Measurements from ENCODE around the gene ABI2. TPM values are rescaled to one million over a fixed set of nuclear protein-coding genes. Genes with fewer than 3 reads are reported as not detected.
"Not testable (repeated sequence)": the region's sequence is repeated elsewhere in the genome, so short reads cannot be mapped to it uniquely, and the experiment has no call there.

The ABI2 gene
- total RNA-seq, 3 donors from 2014 or later: 10.5 to 64.5 (median 17.1) TPM

DNA sequence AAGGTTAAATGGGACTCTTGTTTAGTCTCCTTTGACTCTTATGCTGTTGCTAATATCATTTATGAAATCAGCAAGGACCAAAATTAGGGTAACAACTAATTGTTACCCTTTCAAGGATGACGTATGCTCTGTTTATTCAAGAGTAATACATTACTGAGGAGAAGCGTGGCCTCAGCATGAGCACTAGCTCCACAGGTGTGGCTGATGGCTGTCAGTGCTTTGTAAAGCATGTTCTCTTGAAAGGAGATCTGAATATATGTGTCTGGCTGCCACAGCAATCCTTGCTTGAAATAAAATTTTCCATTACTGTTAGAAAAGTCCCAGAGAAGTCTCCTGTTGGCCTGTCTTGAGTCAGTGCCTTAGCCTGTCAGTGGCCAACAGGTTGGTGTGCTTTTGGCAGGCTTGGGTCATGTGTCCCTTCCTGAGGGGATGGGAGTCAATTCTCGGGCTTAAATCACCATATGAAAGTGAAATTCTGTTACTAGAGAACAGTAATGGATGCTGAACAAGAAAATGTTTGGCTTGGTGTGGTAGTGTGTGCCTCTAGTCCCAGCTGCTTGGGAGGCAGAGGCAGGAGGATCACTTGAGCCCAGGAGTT, 32.7 kb downstream of the ABI2 start:
- TF ChIP-seq, protein P1, sequence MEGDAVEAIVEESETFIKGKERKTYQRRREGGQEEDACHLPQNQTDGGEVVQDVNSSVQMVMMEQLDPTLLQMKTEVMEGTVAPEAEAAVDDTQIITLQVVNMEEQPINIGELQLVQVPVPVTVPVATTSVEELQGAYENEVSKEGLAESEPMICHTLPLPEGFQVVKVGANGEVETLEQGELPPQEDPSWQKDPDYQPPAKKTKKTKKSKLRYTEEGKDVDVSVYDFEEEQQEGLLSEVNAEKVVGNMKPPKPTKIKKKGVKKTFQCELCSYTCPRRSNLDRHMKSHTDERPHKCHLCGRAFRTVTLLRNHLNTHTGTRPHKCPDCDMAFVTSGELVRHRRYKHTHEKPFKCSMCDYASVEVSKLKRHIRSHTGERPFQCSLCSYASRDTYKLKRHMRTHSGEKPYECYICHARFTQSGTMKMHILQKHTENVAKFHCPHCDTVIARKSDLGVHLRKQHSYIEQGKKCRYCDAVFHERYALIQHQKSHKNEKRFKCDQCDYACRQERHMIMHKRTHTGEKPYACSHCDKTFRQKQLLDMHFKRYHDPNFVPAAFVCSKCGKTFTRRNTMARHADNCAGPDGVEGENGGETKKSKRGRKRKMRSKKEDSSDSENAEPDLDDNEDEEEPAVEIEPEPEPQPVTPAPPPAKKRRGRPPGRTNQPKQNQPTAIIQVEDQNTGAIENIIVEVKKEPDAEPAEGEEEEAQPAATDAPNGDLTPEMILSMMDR (IDR thresholded peaks at IDR 0.05): no peak
- Histone ChIP-seq H3K36me3 (ENCODE audit: low read depth) (no peaks in the 10 kb centered on the region), H3K4me3 (no peak overlapping the region), H3K9me3 (no peaks in the 10 kb centered on the region), H3K4me1 (ENCODE audit: low read depth) (no peaks in the 10 kb centered on the region)
- DNase-seq: no peak
- no peak for ATAC-seq
- intact Hi-C loops (cut with DNase I, micrococcal nuclease): no loop called here

DNA sequence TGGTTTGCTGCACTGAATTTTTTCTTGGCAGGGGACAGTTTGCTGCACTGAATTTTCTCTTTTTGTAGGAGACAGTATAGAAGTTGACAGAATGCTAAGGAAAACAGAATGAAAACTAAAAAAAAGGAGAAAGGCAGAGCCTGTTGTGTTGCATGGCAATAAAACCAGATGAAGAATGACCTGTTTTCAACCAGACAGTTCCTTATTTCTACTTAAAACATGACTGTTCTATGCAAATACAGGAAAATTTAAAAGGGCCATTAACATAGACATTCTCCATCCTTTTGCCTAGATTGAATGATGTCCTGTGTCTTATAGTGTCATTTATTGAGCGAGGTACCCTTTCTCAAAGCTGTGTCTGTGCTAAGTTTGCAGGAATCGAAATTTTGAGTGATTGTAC, 33.3 kb downstream of the ABI2 start:
- Histone ChIP-seq H3K4me1 (ENCODE audit: low read depth) (no peaks in the 10 kb centered on the region), H3K4me3 (no peak overlapping the region), H3K36me3 (ENCODE audit: low read depth) (no peaks in the 10 kb centered on the region), H3K9me3 (no peaks in the 10 kb centered on the region)
- TF ChIP-seq, protein P1 (IDR thresholded peaks at IDR 0.05): no peak
- intact Hi-C loops (cut with DNase I, micrococcal nuclease): no loop called here
- ATAC-seq: no peak
- DNase-seq: no peak

DNA sequence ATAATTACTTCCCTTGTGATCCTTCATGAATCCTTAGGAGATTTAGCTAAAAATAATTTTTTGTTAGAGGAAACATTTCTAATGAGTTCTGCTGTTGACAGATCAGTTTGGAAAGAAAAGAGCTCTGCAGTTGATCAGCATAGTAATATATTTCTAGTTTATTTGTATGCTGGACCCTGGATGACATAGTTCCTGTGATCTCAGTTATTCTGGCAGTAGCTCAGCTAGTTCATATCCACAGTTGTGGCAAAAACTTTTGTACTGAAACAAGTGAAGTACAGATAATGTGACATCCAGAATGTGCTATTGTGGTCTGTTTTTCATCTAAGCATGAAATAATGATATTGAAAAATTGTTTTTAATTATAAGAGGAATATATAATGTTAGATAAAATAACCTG, 33.7 kb downstream of the ABI2 start:
- no peak for DNase-seq

GRCh38 chr2:203366639-203367466, 38.7 kb downstream of the ABI2 start:
- no peaks in the 10 kb centered on the region for H3K4me1 ChIP-seq (ENCODE audit: low read depth)
- TF ChIP-seq, protein P1 (IDR thresholded peaks at IDR 0.05): no peak
- intact Hi-C loops (cut with DNase I, micrococcal nuclease): no loop called here
- H3K9me3 ChIP-seq: no peaks in the 10 kb centered on the region
- no peak overlapping the region for H3K4me3 ChIP-seq
- ATAC-seq: no peak
- no peak for DNase-seq
- H3K36me3 ChIP-seq (ENCODE audit: low read depth): no peaks in the 10 kb centered on the region

More for the DNA sequence above, 33.7 kb downstream of the ABI2 start:
- intact Hi-C loops (cut with DNase I, micrococcal nuclease): no loop called here
- TF ChIP-seq, protein P1 (IDR thresholded peaks at IDR 0.05): no peak
- Histone ChIP-seq H3K4me1 (ENCODE audit: low read depth) (no peaks in the 10 kb centered on the region), H3K36me3 (ENCODE audit: low read depth) (no peaks in the 10 kb centered on the region), H3K4me3 (no peak overlapping the region), H3K9me3 (no peaks in the 10 kb centered on the region)
- ATAC-seq: no peak

DNA sequence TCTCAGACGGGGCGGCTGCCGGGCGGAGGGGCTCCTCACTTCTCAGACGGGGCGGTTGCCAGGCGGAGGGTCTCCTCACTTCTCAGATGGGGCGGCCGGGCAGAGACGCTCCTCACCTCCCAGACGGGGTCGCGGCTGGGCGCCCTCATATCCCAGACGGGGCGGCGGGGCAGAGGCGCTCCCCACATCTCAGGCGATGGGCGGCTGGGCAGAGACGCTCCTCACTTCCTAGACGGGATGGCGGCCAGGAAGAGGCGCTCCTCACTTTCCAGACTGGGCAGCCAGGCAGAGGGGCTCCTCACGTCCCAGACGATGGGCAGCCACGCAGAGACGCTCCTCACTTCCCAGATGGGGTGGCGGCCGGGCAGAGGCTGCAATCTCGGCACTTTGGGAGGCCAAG, 44.5 kb downstream of the ABI2 start:
- DNase-seq; H3K9me3 ChIP-seq; H3K4me3 ChIP-seq; H3K4me1 ChIP-seq (ENCODE audit: low read depth); ATAC-seq; H3K36me3 ChIP-seq (ENCODE audit: low read depth); intact Hi-C loops (cut with DNase I, micrococcal nuclease): not testable (repeated sequence)

GRCh38 chr2:203376173-203376572, 48.0 kb downstream of the ABI2 start:
- Histone ChIP-seq H3K4me1 (ENCODE audit: low read depth) (no peaks in the 10 kb centered on the region), H3K36me3 (ENCODE audit: low read depth) (no peaks in the 10 kb centered on the region), H3K9me3 (no peaks in the 10 kb centered on the region), H3K4me3 (no peak overlapping the region)
- ATAC-seq (no peak), DNase-seq (no peak)
- TF ChIP-seq, protein P1 (IDR thresholded peaks at IDR 0.05): no peak
- intact Hi-C loops (cut with DNase I, micrococcal nuclease): no loop called here
